ENCODE data around the gene PRAME. TPM values are rescaled to one million over a fixed set of nuclear protein-coding genes. Genes with fewer than 3 reads are reported as not detected.
A peak's percentile ranks its signal among the peaks of the same experiment; 100 is the strongest.
"Not testable (repeated sequence)": the region's sequence is repeated elsewhere in the genome, so short reads cannot be mapped to it uniquely, and the experiment has no call there.

PRAME gene, protein sequence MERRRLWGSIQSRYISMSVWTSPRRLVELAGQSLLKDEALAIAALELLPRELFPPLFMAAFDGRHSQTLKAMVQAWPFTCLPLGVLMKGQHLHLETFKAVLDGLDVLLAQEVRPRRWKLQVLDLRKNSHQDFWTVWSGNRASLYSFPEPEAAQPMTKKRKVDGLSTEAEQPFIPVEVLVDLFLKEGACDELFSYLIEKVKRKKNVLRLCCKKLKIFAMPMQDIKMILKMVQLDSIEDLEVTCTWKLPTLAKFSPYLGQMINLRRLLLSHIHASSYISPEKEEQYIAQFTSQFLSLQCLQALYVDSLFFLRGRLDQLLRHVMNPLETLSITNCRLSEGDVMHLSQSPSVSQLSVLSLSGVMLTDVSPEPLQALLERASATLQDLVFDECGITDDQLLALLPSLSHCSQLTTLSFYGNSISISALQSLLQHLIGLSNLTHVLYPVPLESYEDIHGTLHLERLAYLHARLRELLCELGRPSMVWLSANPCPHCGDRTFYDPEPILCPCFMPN
- not detected for total RNA-seq
- long read RNA-seq = 0 reads

DNA sequence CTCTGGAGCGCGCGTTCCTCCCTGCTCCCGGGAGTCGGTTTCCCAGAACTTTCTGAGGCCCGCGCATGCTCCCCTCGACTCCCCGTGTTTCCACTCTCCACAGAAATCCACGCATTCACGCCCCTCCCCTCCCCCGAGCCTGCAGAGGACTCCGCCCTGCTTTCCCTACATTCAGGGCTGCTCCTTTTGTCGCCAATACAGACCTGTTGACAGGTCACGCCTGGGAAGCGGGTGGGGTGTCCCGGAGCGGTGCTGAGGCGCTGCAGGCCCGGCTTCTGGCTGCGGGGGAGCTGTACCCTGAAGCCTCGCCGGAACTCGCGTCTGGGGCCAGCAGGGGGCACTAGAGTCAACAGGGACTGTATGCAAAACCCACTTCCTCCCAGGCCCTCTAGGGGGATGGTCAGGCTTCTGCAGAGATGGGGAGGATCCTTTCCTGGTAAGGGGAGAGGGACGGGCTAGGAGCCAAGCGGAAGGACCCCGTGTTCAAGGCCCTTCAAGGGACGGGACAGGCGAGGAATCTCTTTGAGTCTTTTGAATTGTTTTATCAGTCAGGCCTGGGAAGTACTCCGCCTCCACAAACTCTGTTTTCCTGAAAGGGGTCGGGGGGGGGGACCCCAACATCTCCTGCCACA lies at the start of gene PRAME:
TSS of gene PRAME (minus strand) at position 294 of the 632 bp plus-strand sequence. CDS start 2,433 bp downstream, outside the sequence.
- peaks cover 8% of the 10 kb centered on the region for H3K4me1 ChIP-seq
- no peak within 1 kb of the TSS for H3K27ac ChIP-seq (replicated peaks)
- H3K4me3 ChIP-seq = no peak within 1 kb of the TSS
- no peaks in the 10 kb centered on the region for H3K9me3 ChIP-seq (replicated peaks)
- H3K36me3 ChIP-seq = no peaks in the 10 kb centered on the region
- peaks cover 7% of the 10 kb centered on the region for H3K27me3 ChIP-seq (ENCODE audit: low read depth)
- intact Hi-C loops (cut with micrococcal nuclease) = no loop called here
- TF ChIP-seq, protein P1, sequence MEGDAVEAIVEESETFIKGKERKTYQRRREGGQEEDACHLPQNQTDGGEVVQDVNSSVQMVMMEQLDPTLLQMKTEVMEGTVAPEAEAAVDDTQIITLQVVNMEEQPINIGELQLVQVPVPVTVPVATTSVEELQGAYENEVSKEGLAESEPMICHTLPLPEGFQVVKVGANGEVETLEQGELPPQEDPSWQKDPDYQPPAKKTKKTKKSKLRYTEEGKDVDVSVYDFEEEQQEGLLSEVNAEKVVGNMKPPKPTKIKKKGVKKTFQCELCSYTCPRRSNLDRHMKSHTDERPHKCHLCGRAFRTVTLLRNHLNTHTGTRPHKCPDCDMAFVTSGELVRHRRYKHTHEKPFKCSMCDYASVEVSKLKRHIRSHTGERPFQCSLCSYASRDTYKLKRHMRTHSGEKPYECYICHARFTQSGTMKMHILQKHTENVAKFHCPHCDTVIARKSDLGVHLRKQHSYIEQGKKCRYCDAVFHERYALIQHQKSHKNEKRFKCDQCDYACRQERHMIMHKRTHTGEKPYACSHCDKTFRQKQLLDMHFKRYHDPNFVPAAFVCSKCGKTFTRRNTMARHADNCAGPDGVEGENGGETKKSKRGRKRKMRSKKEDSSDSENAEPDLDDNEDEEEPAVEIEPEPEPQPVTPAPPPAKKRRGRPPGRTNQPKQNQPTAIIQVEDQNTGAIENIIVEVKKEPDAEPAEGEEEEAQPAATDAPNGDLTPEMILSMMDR (IDR thresholded peaks at IDR 0.05; ENCODE audit: borderline replicate concordance) = peak; percentile 47
- DNase-seq = peak; percentile 38

DNA sequence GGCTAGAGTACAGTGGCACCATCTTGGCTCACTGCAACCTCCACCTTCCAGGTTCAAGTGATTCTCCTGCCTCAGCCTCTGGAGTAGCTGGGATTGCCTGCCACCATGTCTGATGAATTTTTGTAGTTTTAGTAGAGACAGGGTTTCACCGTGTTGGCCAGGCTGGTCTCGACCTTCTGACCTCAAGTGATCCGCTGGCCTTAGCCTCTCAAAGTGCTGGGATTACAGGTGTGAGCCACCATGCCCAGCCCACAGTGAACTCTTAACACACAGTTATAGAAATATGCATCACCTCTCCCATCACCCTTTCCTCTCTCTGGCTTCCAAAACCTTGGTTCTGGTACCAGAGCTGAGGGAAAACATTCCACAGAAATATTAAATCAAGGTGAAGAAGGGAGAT lies 49.0 kb upstream of the PRAME start:
- H3K4me1 ChIP-seq; intact Hi-C loops (cut with micrococcal nuclease); H3K27ac ChIP-seq (replicated peaks); DNase-seq; H3K4me3 ChIP-seq; H3K36me3 ChIP-seq: not testable (repeated sequence)
- H3K9me3 ChIP-seq (replicated peaks) = peaks cover 17% of the 10 kb centered on the region
- H3K27me3 ChIP-seq (ENCODE audit: low read depth) = peaks cover 14% of the 10 kb centered on the region

DNA sequence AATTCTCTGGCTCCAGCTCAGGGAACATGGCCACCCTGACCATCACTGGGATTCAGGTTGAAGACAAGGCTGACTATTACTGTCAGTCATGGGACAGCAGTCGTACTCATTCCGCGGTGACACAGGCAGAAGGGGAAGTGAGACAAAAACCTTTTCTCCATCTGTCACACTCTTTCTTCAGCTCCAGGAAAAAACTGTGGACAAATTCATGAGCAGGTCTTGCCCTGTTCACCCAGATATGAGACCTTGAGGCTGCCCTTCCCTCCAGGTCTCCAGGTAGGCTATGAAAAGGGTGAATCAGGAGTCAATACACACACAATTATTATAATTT lies 46.0 kb upstream of the PRAME start:
- DNase-seq = no peak
- intact Hi-C loops (cut with micrococcal nuclease) = no loop called here
- H3K27me3 ChIP-seq (ENCODE audit: low read depth) = peaks cover 20% of the 10 kb centered on the region
- H3K4me3 ChIP-seq = no peak overlapping the region
- peaks cover 17% of the 10 kb centered on the region for H3K9me3 ChIP-seq (replicated peaks)
- TF ChIP-seq, protein P1 (IDR thresholded peaks at IDR 0.05; ENCODE audit: borderline replicate concordance) = no peak
- no peak overlapping the region for H3K27ac ChIP-seq (replicated peaks)
- H3K4me1 ChIP-seq = no peaks in the 10 kb centered on the region
- H3K36me3 ChIP-seq = no peaks in the 10 kb centered on the region

DNA sequence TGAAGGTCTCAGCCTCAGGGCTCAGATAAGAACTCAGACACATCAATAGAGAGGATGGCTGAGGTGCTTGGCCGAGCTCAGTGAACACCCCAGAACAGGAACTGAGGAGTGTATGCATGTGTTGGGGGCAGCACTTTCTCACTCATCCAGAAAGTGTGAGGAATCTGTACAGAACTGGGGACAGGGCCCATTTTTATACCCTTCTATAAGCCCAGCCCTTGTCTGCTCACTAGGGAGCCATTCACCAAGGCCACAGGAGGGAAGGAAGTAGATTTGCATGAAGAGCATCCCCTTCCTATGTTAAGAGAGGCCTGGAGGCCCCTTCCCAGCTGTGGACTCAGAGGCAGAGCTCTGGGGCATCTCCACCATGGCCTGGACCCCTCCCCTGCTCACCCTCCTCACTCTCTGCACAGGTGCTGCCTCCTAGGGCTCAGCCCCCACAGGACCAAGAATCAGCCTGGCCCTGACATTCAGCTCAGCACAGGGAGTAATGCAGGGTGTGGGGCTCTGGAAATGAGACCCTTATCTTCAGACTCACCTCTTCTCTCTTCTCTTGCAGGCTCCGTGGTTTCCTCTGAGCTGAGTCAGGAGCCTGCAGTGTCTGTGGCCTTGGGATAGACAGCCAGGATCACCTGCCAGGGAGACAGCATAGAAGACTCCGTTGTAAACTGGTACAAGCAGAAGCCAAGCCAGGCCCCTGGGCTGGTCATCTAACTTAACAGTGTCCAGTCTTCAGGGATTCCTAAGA lies 45.4 kb upstream of the PRAME start:
- intact Hi-C loops (cut with micrococcal nuclease) = no loop called here
- TF ChIP-seq, protein P1 (IDR thresholded peaks at IDR 0.05; ENCODE audit: borderline replicate concordance) = no peak
- Histone ChIP-seq H3K9me3 (replicated peaks) (peaks cover 17% of the 10 kb centered on the region), H3K4me1 (no peaks in the 10 kb centered on the region), H3K4me3 (no peak overlapping the region), H3K27ac (replicated peaks) (no peak overlapping the region), H3K36me3 (no peaks in the 10 kb centered on the region), H3K27me3 (ENCODE audit: low read depth) (peaks cover 20% of the 10 kb centered on the region)
- DNase-seq = no peak

DNA sequence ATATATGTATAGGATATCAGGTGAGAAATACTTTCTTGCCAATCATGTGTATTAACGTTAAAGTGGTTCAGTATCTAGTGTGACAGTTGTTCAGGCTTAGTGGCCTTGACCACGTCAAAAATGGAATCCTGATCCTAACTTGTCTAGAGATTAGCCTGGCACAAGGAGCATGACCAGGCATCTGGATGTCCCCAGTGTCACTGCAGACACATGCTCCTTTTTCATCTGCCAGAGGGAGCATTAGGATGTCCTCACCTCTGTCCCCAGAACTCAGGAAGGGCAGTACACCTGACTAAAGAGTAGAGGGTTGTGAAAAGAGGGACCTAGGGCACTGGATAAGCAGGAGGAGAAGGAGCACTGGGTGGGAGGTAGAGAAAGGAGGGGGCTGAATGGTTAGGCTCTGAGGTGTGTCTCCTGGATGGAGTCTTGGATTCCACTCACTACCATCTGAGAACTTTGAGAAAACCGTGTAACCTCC lies 44.4 kb upstream of the PRAME start:
- intact Hi-C loops (cut with micrococcal nuclease) = no loop called here
- DNase-seq = no peak

More for the DNA sequence above, 44.4 kb upstream of the PRAME start:
- H3K4me3 ChIP-seq = no peak overlapping the region
- H3K27ac ChIP-seq (replicated peaks) = no peak overlapping the region
- TF ChIP-seq, protein P1 (IDR thresholded peaks at IDR 0.05; ENCODE audit: borderline replicate concordance) = no peak
- peaks cover 17% of the 10 kb centered on the region for H3K27me3 ChIP-seq (ENCODE audit: low read depth)
- no peaks in the 10 kb centered on the region for H3K36me3 ChIP-seq
- H3K4me1 ChIP-seq = no peaks in the 10 kb centered on the region
- peaks cover 14% of the 10 kb centered on the region for H3K9me3 ChIP-seq (replicated peaks)
